Activated CD4-positive, CD25-positive, alpha-beta regulatory T cell (primary cell): ENCODE data around the gene RABEP1.

Experiments
- DNase-seq, 4 experiments: peaks; one replicate each; lab custom pipeline; 2025; lab: John Stamatoyannopoulos, UW

The RABEP1 gene

DNA sequence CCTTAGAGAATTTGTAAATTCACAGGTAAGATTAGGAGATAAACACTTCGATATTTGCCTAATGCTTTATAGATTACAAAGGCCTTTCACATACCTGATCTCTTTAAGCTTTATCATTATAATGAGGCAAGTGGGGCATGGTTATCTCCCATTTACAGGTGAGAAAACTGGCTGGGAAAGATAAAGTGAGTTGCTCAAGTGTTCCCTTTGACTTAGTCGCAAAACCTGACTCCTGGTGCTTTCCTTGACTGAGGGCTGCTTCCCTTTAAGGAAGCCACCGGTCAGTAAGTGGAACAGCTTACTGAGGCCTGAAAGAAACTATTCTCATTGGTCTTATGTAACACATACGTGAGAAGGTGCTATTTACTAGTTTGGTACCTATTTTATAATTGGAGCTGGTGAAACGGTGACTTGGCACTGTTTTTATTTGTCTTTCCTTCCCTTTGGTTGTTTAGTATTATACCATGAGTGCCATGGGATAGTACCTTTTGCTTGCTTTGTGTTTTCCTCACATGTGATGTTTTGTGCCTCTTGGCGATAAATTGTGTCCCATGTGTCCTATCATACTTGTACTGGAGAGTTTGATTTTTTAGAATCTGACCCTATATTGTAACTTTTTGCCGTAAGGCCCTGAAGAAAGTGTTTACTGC is 80.2 kb downstream of the RABEP1 start:
- DNase-seq: no peak

DNA sequence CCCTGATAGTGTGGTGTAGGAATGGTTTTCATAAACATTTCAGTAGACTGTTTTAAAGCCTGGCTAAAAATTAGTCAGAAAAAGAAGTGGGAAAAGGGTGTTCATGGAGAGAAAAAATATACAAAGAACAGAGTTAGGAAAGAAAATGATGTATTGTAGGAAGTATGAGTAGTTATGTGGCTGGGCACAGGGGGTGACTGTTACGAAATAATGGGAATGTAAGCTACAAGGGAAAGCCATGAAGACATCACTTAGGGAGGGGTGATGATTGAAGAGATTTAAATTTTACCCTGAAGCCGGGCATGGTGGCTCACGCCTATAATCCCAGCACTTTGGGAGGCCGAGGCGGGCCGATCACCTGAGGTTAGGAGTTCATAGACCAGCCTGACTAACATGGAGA is 82.1 kb downstream of the RABEP1 start:
- DNase-seq: no peak

DNA sequence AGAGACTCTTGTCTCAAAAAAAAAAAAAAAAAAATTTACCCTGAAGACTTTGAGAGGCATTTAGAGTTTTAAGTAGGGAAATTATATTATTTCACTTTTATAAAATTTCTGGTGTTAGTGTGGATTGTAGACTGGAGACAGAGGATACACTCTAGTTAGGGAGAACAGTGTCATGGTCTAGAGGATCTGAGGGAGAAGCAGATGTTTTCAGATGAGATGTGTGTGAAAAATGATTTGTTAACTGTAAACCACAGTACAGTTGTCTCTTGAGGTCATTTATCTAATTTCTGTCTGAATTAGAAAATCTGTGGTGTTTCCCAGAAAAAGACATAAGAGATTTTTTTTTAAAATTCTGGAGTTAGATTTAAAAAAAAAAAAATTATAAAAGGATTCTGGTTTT is 82.6 kb downstream of the RABEP1 start:
- no peak for DNase-seq

DNA sequence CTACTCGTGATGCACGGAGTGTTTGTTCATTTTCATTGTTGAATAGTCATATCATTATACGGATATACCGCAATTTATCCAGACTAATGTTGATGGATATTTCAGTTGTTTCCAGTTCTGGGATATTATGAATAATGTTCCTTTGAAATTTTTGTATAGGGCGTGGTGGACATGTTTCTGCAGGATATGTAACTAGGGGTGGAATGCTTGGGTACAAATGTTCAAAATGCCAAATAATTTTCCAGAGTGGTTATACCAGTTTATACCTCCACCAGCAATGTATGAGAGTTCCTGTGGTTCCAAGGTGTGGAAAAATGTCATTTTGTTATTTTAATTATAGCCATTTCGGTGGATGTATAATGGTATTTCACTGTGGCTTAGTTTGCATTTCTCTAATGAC is 83.7 kb downstream of the RABEP1 start:
- DNase-seq: no peak

DNA sequence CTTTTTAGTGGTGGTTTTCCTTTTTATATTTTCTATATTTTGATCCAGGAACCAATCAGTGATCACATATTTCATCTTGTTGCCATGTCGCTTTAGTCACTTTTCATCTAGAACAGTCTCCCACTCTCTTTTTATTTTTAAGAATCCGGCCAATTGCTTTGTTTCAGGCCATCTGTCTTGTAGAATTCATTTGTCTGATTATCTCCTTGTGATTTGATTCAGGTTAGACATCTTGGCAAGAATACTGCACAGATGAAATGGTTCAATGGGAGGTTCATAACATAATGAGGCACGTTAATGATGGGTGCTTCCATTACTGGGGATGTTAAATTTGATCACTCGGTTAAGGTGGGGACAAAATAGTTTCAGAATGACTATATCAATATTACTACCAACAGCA is 88.3 kb downstream of the RABEP1 start:
- no peak for DNase-seq

DNA sequence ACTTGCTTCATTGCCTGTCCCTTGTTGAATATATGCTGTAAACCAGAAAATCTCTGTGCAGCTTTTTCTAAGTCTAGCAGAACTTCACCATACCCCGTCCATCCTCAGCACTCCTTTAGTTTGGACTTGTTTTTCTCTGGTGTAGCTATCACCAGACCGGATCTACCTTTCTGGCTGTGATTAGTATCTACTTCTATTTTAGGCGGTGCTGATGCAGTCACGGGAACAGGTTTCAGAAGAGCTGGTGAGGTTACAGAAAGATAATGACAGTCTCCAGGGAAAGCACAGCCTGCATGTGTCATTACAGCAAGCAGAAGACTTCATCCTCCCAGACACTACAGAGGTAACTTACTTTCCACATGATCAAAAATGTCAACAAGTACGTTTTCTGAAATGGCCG is 91.0 kb downstream of the RABEP1 start:
- DNase-seq: no peak

DNA sequence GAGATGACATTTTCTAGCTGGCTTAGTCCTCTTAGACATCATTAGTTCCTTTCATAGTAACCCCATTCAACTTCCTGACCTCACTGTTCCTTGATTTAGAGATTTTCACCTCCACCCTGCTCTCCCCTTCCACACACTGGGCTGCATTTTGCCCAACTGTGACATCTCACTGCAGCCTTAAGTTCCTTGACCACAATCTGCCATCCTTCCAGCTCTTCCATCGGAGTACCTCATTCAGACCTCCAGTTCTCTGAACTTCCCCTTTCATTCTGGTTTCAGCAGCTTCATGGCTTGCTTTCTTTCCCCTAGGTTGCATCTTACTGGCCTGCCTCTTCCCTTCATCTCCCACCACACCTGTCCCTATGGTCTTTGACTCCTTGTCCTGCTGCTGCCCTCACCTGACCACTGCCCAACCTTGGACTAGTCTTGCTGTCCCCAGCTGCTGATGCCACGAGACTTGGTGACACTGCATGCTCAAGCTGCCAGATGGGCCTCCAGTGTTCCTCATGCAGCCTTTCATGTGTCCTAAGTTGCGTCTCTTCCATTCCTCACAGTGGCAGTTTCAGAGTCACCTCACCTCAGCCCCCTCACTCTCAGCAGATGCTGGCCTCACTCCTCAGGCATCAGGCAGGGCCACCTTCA is 96.6 kb downstream of the RABEP1 start:
- no peak for DNase-seq

DNA sequence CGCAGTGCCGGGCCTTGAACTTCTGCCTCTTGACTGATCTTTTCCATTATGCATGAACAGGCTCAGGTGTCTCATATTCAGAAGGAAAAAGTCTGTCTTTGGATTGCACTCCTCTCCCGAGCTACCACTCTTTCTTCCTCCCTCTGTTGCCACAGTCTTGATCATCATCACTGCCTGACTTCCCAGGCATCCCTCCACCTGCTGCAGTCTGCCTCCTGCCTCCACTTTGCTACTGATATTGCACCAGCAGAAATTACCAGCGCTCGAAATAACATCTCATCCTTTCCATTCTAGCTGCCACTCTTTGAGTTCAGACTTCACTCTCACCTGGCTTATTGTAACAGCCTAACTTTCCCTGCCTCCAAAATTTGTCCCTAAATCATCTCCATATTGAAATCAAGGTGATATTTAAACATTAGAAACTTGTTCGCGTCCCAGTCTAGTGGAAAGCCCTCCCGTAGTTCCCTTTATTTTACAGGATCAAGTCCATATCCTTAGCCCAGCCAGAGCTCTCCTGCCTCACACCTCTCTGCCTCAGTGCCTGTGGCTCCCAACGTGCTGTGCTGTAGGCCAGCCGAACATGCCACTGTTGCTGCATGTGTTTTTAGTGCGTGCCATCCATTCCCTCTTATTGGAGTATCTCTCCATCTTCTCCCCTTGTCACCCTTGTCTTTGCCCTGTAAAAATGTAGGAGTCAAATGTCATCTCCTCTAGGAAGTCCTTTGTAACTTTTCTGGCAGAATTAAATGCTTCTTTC is 97.4 kb downstream of the RABEP1 start:
- no peak for DNase-seq

DNA sequence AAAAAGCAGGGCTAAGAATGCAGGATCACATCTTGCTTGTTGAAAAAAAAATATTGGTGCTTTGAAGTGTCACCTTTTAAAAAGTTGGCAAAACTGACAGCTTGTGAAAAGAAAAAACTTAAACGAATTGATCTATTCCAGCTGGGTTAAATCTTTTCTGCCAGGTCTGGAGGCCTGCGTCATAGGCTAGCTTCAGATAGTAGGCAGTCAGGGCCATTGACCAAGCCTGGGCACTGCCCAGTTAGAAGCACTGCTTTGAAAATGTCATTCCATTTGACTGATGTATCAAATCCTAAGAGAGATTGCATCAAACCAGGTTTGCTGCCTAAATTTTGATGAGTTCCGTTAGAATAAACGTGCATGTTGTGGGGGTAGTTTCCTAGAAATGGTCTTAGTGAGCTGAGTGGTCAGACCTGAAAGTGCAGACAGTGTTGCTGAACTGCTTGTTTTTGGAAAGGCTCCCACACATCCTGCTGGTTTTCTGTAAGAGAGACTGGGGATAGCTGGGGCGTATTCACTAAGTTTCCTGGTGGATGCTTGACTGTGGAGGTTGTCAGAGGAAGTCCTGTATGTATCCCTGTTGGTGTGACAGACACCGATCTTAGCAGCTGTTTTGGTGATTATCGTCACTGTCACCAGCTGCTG is 98.5 kb downstream of the RABEP1 start:
- DNase-seq: no peak

DNA sequence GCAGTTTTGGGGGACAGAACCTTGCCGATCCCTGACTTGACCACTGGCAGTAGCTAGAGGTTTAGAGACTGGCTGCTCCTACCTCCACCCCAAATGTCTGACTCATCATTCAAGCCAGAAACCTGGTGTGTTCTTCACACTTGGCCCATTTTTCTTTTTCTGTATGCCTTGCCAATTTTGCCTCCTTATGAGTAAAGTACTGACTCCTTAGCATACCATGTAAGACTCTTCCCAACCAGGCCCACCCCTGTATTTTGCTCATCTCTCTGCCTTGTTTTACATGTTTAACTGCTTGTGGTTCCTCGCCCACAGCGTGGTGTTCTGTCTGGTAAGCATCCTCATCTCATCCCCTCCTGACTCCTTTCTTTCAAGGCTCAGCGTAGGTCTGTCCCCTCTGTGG is 99.5 kb downstream of the RABEP1 start:
- DNase-seq: no peak

DNA sequence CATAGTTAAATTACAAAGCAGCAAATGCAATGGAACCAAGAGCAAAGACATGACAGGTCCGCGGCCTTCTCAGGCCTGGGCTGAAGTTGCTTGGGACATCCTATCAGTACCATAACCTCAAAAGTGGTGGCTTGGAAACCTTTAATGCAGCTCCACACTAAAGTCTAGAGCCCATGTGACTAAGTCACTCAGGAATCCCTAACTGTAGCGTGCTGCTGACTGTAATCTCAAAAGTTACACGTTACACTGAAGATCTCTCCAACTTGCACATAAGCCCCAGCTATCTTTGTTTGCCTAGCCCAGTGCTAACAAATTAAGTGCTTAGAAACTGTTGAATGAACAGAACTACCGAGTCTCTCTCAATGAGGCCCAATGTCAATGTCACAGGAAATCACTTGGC is 109.6 kb downstream of the RABEP1 start:
- no peak for DNase-seq

DNA sequence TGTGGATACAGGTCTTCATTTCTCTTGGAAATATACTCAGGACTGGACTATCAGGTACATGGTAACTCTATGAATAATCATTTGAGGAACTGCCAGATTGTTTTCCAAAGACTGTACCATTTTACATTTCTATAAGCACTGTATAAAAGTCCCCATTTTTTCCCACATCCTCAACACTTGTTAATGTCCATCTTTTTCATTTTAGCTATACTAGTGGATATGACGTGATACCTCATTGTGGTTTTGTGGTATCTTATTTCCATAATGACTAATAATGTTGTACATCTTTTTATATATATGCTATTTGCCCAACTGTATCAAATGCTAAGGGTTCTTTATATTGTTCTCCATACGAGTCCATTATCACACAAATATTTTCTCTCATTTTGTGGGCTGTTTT is 114.5 kb downstream of the RABEP1 start:
- no peak for DNase-seq

DNA sequence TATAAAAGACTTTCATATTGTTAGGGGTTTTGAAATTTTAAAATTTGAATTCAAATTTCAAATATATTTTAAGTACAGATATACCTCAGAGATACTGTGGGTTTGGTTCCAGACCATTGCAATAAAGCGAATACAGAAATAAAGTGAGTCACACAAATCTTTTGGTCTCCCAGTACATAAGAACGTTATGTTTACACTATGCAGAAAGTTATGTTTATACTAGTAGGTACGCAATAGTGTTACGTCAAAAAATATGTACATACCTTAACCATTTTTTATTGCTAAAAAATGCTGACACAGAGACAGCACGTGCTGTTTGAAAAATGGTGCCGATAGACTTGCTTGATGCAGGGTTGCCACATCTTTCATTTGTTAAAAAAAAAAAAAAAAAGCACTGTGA is 117.7 kb downstream of the RABEP1 start:
- no peak for DNase-seq

DNA sequence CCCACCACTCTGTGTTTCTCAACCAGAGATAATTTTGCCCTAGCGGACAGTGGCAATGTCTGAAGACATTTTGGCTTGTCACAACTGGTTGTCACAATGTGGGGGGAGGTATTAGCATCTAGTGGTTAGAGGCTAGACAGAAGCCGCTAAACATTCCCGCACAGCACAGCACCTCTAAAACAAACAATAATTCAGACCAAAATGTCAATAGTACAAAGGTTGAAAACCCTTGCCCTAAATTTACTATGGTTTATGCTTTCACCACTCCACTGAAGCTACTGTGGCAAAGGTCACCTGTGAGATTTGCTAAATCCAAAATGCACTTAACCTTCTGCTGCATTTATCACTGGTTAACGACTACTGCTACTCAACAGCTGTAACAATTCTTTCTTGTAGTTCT is 123.3 kb downstream of the RABEP1 start:
- no peak for DNase-seq

DNA sequence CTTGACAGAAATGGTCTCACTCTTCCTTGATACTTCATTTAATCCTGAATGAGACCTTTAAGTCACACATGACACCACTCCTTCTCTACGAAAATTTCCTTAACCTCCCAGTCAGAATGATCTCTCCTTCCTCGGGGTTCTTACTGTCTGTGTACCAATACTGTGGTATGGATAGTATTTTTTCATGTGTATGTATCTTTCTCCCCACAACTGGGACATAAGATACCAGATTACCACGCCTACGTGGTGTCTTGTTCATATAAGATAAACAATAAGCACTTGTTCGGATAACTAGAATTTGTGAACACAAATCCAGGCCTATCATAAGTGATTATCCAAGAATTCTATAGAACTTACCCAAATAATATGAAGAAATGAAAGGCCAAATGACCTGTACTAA is 126.1 kb downstream of the RABEP1 start:
- DNase-seq: no peak

DNA sequence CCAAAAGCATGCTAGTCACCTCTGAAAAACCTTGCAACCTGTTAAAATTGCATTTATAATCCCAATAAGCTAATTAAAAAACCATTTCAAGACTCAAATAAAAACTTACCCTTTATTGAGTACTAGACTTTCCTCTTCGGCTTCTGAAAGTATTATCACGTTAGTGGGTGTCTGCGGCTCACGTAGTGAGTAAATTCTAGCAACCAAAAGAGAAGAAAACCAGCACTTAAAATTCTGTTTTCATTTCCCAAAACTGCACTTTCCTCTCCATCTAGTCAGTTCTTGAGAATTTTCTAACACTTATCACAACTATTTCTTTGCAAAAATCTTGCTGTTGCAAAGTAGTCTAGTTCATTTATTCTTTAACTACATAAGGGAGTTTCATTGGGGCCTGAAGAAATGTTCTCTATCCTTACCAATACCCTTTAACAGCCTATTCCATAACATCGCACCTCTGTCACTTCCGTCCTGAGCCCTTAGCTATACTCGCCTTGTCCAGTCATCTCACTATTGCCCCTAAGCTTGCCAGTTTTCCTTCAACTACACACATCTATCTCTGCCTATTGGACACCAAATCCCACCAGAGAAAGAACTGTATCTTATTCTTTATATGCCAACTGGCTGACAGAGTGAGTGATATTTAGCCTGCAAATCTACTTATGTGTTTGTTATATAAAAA is 128.6 kb downstream of the RABEP1 start:
- DNase-seq: no peak

DNA sequence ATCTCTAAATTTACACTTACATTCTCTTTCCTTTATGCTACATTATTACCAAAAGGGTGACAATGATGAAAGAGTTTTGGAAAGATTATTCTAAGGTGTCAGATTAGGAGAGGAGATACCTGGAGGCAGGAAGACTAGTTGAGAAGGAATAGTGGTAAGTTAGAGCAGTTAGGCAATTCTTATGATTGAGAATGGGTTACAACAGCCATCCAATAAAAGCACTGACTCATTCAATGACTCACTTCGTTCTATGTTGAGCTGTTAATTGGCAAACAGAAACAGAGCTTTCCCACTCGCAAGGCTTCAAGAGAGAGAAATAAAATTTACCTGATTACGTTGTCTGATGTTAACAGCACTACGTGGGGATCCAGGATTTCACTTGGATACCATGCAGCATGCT is 131.6 kb downstream of the RABEP1 start:
- DNase-seq: no peak

DNA sequence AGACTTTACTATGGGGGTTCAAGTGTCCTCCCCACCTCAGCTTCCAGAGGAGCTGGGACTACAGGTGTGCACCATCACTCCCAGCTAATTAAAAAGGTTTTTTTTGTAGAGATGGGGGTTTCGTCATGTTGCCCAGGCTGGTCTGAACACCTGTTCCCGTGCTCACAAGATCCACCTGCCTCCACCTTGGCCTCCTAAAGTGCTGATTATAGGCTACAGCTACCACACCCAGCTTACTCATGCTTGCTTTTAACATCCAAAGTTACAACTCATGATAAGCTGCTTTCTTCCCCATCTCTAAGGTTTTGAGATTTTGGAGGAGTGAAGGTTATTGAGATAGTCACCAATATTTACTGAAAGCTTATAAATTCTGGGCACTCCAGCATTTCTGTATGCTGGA is 134.8 kb downstream of the RABEP1 start:
- no peak for DNase-seq

DNA sequence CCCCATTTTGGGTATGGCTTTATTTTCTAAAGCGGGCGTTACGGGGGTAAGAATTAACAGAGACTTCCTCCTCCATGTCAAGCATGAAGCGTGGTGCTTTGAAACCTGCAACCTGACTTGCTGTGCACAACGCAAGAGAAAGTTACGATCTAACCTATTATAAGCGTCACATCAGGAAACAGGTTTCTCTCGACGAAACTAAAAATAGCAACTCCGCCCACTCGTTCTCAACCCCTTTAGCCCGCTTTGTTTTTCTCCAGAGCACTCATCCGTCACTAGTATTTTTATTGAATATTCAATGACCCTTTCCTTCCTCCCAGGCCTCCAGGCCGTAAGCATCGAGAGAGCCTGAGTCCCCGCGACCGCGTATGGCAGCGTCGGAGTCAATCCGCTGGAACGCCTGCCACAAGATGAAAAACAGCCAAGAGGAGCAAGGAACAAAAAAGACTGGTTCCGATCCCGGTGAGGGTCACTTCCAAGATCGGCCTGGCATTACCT is 136.8 kb downstream of the RABEP1 start:
- DNase-seq: peak in 3 of 4 experiments; percentile 31 to 45 (median 33)

DNA sequence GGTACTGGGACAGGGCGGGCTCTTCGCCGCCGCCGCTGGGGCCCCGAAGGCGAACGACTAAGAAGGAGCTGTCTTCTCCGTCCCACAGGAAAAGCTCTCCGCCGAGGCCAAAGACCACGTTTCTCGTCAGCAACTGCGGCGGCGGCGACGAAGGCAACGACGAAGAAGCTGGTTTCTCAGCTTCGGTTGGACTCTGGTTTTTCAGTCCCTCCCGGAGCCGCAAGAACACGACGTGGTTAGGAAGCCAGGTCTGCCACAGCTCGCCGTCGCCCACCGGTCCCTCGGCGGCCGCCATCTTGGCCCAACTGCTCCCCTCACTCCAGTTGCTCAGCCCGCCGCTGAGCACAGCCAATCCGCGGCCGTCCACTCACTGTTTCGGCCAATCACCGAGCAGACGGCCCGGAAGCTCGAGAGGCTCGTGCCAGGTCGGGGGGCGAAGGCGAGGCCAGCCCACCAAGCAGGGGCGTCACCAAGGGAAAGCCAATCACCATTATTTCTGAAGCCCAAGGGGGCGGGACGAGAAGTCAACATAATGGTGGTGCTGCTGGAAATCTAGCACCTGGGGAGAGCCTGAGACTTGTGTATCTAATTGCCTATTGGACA is 137.4 kb downstream of the RABEP1 start, which contains the start of gene NUP88:
Gene NUP88, minus strand, starts transcription at position 307 of the 603 bp plus-strand sequence. Its CDS starts 12 bp downstream, at position 295.
- peak; percentile 79 to 94 (median 92) for DNase-seq

DNA sequence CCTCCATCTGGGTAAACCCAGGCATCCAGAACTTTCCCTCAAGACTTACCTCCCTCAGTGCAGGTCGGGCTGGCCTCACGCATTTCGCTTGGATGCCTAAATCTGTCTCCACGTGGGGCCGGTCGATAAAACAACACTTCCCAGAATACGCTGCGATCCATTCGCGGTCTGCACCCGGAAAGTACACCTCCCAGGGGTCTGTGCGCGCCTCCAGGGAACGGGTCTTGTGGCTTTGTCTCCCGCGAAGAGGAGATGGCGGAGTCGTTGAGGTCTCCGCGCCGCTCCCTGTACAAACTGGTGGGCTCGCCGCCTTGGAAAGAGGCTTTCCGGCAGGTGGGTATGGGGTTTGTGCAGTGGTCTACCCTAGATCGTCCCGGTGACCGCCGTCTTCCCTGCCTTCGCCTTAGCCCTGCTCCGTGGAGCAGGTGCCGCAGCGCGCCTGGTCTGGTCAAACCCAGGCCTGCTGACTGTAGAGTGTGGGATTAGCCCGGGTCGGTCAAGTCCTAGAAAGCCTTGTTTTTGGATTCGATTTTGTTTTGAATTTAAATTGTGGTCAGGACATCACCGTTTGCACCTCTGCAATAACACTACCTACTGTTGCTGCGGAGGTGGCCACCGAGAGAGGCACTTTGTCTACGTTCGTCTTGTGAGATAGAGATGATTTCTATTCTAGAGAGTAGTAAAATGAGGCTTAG is 138.0 kb downstream of the RABEP1 start, which contains the start of gene RPAIN:
Gene RPAIN, plus strand, starts transcription at position 224 of the 695 bp plus-strand sequence. Its CDS starts 29 bp downstream, at position 253.
- peak; percentile 69 to 79 (median 74) for DNase-seq
